ENCODE data around the gene WNT8B.
A peak's percentile ranks its signal among the peaks of the same experiment; 100 is the strongest.

Gene WNT8B, protein sequence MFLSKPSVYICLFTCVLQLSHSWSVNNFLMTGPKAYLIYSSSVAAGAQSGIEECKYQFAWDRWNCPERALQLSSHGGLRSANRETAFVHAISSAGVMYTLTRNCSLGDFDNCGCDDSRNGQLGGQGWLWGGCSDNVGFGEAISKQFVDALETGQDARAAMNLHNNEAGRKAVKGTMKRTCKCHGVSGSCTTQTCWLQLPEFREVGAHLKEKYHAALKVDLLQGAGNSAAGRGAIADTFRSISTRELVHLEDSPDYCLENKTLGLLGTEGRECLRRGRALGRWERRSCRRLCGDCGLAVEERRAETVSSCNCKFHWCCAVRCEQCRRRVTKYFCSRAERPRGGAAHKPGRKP

DNA sequence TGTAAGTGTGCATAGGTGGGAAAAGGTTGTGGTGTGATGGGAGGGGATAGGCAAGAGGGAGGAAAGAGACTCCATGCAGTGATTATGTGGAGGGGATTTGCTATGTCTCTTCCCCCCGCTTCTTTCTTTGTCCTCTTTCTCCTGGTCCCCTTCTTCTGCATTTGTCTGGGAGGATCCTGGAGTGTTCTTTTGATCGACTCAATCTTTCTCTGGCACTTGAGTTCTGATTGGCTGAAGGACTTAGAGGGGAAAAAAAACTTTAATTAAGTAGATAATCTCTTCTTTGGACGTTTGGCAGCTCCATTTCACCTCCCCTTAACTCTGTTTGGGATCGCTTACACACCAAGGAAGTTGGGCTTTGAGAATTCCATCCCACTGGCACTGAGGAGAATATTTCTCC is at the start of gene WNT8B:
TSS of gene WNT8B (plus strand) at position 301 of the 400 bp plus-strand sequence. CDS start 160 bp downstream, outside the sequence.
- DNase-seq: no peak

DNA sequence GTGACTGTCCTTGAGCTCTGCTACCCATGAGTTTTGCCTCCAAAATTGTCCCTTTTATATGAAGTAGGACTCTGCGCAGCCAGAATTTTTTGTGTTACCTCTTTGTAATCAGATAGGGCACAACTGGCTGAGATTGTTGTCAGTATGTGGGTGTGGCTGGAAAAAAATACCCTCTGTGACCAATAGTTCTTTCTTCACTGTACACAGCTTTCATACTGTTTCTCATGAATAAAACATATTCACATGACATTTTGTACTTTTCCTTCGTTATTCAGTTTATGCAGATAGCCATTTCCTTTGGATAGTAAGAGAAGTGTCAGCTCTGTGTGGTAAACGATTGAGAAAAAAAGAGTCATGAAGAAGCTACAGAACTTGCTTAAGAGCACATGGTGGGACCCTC is 49.6 kb upstream of the WNT8B start:
- no peak for DNase-seq

DNA sequence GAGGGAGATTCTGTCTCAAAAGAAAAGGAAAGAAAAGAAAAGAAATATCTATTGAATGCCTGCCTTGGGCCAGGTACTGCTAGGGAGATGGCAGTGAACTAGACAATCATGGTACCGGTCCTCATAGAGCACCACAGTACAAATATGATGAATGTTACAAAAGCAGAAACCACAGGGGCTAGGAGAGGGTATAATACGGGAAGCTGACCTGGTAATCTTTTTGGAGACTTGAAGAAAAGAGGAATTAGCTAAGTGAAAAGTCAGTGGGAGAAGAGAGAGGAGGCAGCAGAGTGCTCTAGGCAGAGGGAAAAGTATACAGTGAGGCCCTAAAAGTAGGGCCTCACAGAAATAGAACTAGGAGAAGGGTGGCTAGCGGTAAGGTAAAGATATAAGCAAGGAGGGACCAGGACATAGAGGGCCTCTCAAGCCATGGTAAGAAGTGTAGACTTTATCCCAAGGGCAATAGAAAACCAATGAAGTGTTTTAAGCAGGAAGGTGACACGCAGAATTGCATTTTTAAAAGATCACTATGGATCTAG is 42.8 kb upstream of the WNT8B start:
- peak; percentile 43 to 61 (median 61) for DNase-seq

DNA sequence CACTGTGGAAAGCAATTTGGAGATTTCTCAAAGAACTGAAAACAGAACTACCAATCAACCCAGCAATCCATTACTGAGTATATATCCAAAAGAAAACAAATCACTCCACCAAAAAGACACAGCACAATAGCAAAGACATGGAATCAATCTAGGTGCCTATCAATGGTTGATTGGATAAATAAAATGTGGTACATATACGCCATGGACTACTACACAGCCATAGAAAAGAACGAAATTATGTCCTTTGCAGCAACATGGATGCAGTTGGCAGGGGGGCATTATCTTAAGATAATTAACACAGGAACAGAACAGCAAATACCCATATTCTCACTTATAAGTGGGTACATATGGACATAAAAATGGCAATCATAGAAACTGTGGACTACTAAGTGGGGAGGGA is 35.4 kb upstream of the WNT8B start:
- DNase-seq: no peak

DNA sequence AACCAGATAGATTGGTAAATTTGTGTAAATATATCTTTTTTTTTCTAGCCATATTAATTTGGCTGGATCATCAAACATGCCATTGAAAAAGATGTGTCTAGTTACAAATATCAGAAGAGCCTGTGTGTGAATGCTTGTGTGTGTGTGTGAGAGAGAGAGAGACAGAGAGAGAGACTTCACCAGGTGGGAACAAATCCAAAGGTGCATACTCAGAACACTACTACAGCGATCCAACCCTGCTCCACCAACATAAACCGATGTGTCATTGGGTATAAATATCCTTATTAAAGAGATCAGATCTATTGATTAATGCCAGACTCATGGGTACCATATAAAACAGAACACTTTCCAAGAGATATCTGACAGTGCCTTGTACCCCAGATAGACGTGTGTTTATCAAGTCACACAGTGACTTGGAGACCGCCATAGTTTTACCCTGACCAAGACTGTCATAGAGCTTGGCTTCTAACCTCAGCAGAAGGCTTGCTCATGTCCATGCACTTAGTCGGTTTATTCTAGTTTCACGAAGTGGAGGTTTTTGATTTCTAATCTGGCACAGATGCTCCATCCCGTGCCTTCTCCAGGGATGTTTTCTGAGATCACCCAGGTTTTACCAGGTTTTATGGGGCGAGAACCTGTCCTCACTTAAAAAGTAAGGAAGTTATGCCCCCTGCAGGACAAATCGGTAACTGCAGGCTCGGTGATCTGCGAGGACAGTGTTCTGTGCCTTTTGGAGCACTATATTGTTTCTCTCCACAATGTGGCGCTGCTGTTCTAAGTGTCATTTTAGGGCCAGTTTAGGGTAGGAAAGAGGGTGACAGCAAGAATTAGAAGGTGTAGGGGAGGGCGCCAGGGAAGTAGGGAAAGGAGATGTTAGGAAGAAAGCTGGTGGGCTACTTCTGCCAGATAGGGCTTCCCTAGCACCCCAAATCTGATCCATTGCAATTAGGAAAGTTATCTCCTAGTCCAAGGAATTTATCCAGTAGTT is 29.3 kb upstream of the WNT8B start:
- DNase-seq: peak; percentile 96 to 99 (median 98)

DNA sequence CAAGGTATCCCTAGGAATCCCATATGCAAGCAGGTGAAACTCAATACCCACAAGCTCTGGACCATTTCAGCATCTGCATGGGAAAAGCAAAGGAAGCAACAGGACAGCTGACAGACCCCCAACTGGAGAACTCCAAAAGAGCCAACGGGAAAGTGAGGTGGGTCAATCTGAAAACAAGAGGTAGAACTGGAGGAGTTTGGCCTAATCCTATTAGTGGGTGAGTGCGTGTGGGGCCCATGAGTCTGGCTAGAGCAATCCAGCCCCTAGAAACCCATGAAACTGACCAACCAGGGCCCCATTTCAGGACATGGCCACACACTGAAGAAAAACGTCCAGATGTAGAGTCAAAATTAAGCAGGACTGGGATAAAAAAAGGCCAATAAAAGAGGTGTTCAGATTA is 26.6 kb upstream of the WNT8B start:
- DNase-seq: no peak

DNA sequence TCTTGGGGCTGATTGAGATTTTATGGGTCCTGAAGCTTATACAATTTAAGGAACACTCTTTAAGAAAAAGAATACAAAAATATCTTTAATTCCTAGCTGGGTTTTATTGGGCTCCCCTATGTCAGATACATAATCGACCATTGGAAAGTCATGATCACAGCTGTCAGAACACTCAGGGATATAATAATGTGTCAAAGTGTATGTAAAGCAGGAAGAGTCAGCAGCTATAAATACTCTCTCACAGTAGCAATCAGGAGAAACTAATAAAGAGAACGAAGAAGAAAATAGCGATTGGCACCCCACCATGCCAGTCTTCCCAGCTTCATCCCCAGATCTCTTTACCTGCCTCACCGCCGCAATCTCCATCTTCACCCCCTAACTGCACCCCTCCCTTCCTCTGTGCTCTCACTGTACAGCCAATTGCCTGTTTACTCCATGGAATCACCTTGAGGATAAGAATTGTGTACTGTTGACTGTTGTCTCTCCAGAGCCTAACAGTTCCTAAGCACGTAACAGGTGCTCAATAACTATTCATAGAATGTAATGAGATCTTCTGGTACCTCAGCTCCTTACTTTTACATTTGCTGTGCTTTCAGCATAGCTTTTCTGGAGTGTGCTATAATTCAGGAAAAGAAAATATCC is 24.0 kb upstream of the WNT8B start:
- DNase-seq: no peak

DNA sequence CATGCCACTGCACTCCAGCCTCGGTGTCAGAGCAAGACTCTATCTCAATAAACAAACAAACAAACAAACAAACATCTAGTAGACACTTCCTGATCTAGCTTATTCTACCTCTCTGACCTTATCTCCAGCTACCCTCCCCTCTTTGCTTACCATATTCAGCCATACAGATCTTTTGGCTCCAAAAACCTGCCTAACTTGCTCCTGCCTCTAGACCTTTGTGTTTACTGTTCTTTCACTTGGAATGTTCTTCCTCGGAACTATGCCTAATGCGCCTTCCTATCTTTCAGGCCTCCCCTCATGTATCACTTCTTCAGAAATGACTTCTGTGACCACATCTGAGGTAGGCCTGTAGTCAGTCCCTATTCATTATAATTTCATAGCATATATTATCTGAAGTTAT is 20.3 kb upstream of the WNT8B start:
- no peak for DNase-seq

DNA sequence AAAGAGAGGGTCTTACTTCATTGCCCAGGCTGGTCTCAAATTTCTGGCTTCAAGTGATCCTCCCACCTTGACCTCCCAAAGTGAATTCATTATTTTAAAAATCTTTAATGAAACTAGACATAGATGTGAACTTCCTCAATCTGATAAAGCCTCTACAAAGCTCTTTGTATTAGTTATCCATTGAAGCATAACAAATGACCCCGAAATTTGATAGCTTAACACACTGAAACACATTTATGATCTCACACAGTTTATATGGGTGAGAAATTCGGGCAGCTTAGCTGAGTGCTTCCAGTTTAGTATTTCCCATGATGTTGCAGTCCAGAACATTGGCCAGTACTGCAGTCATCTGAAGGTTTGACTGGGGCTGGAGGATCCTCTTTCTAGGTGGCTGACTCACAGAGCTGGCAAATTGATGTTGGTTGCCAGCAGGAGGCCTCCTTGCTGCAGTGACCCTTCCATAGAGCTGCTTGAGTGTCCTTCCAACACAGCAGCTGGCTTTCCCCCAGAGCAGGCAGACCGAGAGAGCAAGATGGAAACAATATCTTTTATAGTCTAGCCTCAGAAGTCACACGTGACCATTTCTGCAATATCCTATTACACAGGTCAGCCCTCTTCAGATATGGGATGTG is 16.6 kb upstream of the WNT8B start:
- DNase-seq: peak in 1 of 3 donors; percentile 13

DNA sequence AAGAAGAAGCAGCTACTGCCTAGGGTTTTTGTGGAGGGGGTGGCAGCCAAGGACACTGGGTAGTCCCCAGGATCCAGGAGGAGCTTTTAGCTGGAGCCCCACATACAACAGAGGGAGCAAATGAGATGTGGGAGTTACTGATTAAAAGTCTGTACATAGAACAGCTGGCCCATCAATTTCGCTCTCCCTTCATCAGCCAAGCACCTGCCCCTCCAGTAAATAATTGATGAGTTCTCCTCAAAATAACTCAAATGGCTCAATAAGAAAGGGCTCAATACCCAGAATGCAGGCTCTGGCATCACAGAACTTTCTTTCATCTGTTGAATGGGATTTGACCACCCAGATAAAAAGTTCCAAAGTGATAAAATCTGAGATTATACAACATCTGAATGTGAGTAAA is 15.1 kb upstream of the WNT8B start:
- DNase-seq: no peak

DNA sequence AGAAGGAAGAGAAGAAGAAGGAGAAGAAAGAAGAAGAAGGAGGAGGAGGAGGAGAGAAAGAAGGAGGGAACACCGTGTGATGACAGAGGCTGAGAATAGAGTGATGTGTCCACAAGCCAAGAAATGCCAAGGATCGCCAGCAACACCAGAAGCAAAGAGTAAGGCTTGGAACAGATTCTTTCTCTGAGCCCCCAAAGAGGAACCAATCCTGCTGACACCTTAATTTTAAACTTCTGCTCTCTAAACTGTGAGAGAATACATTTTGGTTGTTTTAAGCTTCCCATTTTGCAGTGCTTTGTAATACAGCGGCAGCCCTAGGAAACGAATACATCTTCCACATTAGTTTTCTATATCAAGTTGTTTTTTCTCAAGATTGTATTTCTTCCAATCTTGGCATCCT is 13.9 kb upstream of the WNT8B start:
- DNase-seq: peak; percentile 33 to 64 (median 56)

DNA sequence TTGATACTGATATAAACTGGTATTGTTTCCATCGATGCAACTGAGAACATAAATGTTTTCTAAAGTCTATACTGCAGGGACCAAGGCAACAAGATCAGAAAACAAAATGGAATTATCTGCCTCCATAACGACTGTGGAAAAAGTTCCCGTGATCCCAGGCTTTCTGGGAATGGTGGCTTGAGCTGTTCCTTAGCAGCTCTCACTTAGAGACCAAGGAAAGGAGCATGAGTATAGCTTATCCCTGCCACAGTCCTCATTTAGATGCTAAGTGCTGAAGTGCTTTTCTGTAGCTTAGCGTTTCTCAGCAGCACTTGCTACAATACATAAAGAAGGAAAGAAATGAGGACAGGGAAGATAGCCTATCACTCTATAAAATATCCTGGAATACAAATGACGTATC is 5.5 kb downstream of the WNT8B start:
- DNase-seq: no peak

DNA sequence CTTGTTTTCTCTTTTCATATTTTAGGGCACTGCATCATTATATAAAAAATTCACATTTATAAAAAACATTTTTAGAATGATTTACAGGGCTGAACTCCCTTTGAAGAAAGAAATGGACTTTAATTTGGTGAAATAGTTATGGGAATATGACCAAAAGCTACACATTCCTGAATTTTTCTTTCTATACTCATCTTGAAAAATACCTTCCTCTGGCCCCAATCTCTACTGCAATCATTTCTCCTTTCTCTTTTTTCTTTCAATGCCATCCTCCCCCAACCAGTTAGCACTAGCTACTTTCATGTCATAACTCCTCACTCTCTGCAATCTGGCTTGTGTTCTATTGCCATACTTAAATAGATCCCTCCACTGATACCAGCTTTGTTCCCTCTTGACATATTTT is 6.2 kb downstream of the WNT8B start:
- DNase-seq: peak in 1 of 3 donors; percentile 16

DNA sequence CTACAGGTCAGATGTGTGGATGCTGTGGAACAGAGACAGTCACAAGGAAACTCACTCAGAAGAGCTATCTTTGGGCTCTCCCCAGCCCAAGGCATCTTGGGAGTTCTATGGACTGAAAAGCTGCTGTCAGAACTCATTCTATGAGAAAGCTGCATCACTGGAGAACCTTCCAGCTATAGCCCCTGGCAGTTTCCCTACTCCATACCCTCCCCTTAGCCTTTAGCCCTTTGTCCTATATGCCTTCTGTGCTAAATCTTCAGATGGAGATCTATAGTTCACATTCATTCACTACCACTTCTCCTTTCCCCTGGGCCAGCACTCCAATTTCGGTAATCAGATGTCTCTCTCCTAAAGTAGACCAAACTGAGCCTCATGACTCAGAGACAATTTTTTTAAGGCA is 6.9 kb downstream of the WNT8B start:
- DNase-seq: peak in 1 of 3 donors; percentile 16

DNA sequence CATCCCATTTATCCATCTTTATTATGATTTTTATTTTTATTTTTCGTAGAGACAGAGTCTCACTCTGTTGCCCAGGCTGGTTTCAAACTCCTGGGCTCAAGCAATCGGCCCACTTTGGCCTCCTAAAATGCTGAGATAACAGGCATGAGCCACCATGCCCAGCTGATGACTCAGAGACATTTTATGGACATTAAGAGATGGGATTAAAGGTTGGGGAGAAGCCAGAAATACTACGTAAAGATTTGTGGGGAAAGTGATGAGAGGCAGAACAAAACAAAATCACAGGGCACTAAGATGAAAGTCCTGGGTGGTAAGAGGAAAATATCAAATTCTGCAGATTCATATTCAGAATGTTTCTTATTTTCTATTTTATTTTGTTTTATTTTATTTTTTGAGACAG is 7.6 kb downstream of the WNT8B start:
- DNase-seq: no peak

DNA sequence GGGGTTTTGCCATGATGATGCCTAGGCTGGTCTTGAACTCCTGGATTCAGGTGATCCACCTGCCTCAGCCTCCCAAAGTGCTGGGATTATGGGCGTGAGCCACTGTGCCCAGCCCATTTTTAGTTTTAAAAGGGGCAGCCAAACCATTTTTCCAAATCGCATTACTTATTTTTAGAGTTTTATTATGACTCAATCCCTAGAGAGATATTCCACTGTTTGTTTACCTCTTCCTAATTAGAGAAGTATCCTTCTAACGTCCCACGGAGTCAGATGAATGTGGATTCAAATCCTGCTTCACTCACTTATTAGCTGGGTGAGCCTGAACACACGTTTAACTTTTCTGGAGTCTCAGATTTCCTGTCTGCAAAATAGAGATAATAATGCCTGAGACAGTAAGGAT is 15.2 kb downstream of the WNT8B start:
- DNase-seq: no peak

DNA sequence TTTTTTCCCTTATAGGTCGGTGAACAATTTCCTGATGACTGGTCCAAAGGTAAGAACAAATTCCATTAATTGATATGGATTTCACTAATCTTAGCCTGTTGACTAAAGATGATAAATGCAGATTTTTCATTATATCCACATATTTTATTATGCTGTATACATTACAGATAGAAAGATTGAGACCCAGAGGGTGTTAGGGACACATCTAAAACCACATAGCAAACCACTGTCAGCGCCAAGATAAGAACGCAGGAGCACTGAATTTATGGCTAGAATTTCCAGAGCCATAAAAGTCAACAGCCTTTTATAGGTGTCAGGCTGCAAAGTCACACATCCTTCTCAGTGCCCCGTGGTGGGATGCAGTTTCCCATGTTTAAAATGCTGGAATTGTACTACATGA is 16.2 kb downstream of the WNT8B start:
- no peak for DNase-seq

DNA sequence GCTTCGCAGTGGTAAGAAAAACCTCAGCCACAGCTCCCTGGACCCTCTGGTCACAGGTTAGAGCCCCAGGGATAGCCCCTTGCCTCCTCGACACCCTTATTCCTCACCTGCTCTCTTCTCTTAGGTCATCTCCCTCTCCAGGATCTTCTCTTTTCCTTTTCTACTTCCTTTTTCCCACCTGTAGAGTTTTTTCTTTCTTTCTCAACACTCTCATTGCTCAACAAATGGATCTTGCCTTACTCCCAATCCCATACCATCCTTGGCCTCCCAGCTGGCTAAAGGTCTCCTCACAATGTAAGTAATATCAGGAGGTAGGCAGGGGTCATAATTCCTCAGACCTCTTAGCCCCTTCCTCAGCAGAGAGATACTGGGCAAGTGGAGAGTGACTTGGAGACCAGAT is 17.2 kb downstream of the WNT8B start:
- DNase-seq: no peak

DNA sequence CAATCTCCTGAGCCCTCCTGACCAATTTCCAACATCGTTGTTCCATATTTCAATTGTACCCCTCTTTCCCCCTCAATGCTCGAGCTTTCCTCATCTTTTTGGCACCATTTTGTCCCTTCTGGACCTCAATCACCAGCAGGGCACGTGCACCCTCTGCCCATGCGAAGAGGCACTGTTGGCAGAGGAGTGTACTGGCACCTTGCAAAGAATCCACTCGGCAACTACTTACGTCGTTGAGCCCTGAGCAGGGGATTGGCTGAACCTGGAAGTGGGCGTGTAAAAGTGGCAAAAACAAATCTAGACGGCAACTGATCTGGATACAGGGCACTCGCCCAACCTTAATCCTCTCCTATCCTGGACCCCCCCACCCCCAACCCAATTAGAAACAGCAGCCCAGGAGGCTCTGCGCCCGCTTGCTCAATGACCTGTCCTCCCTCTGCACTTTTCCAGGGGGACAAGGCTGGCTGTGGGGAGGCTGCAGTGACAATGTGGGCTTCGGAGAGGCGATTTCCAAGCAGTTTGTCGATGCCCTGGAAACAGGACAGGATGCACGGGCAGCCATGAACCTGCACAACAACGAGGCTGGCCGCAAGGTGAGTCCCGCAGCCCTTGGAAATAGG is 18.8 kb downstream of the WNT8B start:
- DNase-seq: peak; percentile 87 to 94 (median 91)

DNA sequence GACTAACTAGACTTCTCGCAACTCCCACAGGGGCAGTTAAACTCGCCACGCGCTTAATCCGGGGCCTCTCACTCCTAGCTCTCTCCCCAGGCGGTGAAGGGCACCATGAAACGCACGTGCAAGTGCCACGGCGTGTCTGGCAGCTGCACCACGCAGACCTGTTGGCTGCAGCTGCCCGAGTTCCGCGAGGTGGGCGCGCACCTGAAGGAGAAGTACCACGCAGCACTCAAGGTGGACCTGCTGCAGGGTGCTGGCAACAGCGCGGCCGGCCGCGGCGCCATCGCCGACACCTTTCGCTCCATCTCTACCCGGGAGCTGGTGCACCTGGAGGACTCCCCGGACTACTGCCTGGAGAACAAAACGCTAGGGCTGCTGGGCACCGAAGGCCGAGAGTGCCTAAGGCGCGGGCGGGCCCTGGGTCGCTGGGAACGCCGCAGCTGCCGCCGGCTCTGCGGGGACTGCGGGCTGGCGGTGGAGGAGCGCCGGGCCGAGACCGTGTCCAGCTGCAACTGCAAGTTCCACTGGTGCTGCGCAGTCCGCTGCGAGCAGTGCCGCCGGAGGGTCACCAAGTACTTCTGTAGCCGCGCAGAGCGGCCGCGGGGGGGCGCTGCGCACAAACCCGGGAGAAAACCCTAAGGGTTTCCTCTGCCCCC is 19.5 kb downstream of the WNT8B start:
- peak; percentile 70 to 86 (median 74) for DNase-seq

DNA sequence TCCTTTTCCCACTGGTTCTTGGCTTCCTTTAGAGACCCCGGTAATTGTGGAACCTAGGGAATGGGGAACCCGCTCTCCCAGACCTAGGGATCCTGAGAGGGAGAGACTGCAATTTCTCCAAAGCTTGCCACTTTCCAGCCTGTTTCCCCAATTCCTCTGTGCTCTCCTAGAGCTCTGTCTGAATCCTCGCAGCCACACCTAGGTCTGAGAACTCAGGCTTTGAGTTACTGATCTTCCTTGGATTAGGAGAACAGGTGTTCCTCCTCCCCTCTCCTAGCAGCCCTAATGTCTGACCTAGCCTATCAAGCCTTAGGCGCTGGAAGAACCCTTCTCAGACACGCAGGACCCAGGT is 20.0 kb downstream of the WNT8B start:
- no peak for DNase-seq
